GM23338 (cell line): ENCODE data around the gene IDI2. TPM values are rescaled to one million over a fixed set of nuclear protein-coding genes. Genes with fewer than 3 reads are reported as not detected.

ENCODE experiments used
- ATAC-seq: fragments of 200-7000 bp; cut with Tn5 transposase; 3 replicates; pipeline ENCODE4 v1.9.1; 2020
- DNase-seq: peaks from one replicate; pipeline ENCODE4 v3.0.0-alpha.2; 2015; ENCODE audit warnings: low spot score
- H2AFZ ChIP-seq: fragments of 200-600 bp; sonication (generic); 2 replicates; pipeline ENCODE4 v1.8.0; 2016; ENCODE audit warnings: antibody characterized with exemption, mild to moderate bottlenecking, moderate library complexity
- H3F3A ChIP-seq: fragments of 200-600 bp; sonication (generic); replicated peaks from 2 replicates; pipeline ENCODE4 v1.8.0; 2017; ENCODE audit warnings: antibody characterized with exemption, mixed run types, low read depth
- H3K27ac ChIP-seq: fragments of 200-600 bp; sonication (generic); 2 replicates; pipeline ENCODE4 v1.6.1; 2016; ENCODE audit warnings: low read depth
- H3K27me3 ChIP-seq: fragments of 200-600 bp; sonication (generic); 2 replicates; pipeline ENCODE4 v1.8.0; 2016; ENCODE audit warnings: mild to moderate bottlenecking, mixed run types, moderate library complexity; ENCODE audit not compliant: insufficient read depth
- H3K36me3 ChIP-seq: fragments of 200-600 bp; sonication (generic); 2 replicates; pipeline ENCODE4 v1.8.0; 2016; ENCODE audit warnings: mild to moderate bottlenecking; ENCODE audit not compliant: insufficient read depth
- H3K4me1 ChIP-seq: fragments of 200-600 bp; sonication (generic); 2 replicates; pipeline ENCODE4 v1.8.0; 2016; ENCODE audit warnings: mild to moderate bottlenecking, moderate library complexity; ENCODE audit not compliant: insufficient read depth
- H3K4me2 ChIP-seq: fragments of 200-600 bp; sonication (generic); 2 replicates; pipeline ENCODE4 v1.7.1; 2017; ENCODE audit warnings: mixed run types
- H3K4me3 ChIP-seq: fragments of 200-600 bp; sonication (generic); 2 replicates; pipeline ENCODE4 v1.6.1; 2016; ENCODE audit warnings: mixed run types
- H3K79me2 ChIP-seq: fragments of 200-600 bp; sonication (generic); replicated peaks from 2 replicates; pipeline ENCODE4 v1.8.0; 2017; ENCODE audit warnings: mild to moderate bottlenecking; ENCODE audit not compliant: insufficient read depth
- H3K9me2 ChIP-seq: fragments of 200-600 bp; sonication (generic); 2 replicates; pipeline ENCODE4 v1.8.0; 2017; ENCODE audit not compliant: insufficient read depth
- H4K20me1 ChIP-seq: fragments of 200-600 bp; sonication (generic); replicated peaks from 2 replicates; pipeline ENCODE4 v1.8.0; 2017; ENCODE audit warnings: mild to moderate bottlenecking; ENCODE audit not compliant: insufficient read depth
- H3K27ac Mint-ChIP-seq: 2 replicates; pipeline ENCODE4 v1.8.0; 2020; ENCODE audit warnings: inconsistent platforms, mild to moderate bottlenecking, moderate library complexity, mixed read lengths
- H3K27me3 Mint-ChIP-seq: 3 replicates; pipeline ENCODE4 v1.8.0; 2022; ENCODE audit warnings: low read depth, mild to moderate bottlenecking, moderate library complexity, mixed read lengths, inconsistent platforms; ENCODE audit not compliant: insufficient read depth, poor library complexity
- H3K36me3 Mint-ChIP-seq: 3 replicates; pipeline ENCODE4 v1.8.0; 2021; ENCODE audit warnings: low read depth, mild to moderate bottlenecking, inconsistent platforms, moderate library complexity, mixed read lengths
- H3K4me1 Mint-ChIP-seq: 3 replicates; pipeline ENCODE4 v1.8.0; 2020; ENCODE audit warnings: mild to moderate bottlenecking, inconsistent platforms, mixed read lengths
- H3K4me3 Mint-ChIP-seq: 3 replicates; pipeline ENCODE4 v1.8.0; 2021; ENCODE audit warnings: moderate library complexity, mild to moderate bottlenecking, inconsistent platforms, mixed read lengths
- H3K9me3 Mint-ChIP-seq: 3 replicates; pipeline ENCODE4 v1.8.0; 2020; ENCODE audit warnings: moderate library complexity, mild to moderate bottlenecking, inconsistent platforms, mixed read lengths
- CTCF ChIP-seq, 2 experiments: fragments of 200-600 bp in 1 of 2; sonication (generic) in 1 of 2; conservative IDR thresholded peaks; 2 replicates each; pipeline versions ENCODE4 v1.5.1 to v1.6.1; 2016 to 2017; ENCODE audit warnings: antibody characterized with exemption in 2 of 2, low read depth in 2 of 2, mild to moderate bottlenecking in 2 of 2, moderate library complexity in 1 of 2
- ETS1 ChIP-seq: IDR thresholded peaks from 2 replicates; pipeline ENCODE4 v1.6.1; 2016; ENCODE audit warnings: antibody characterized with exemption
- JUNB ChIP-seq: IDR thresholded peaks from one replicate; pipeline ENCODE4 v1.6.1; 2016; ENCODE audit warnings: antibody characterized with exemption; ENCODE audit not compliant: unreplicated experiment
- POLR2AphosphoS5 ChIP-seq: IDR thresholded peaks from 2 replicates; pipeline ENCODE4 v1.6.1; 2016; ENCODE audit warnings: antibody characterized with exemption, low read depth
- STAT1 ChIP-seq: IDR thresholded peaks from one replicate; pipeline ENCODE4 v1.6.1; 2016; ENCODE audit warnings: antibody characterized with exemption; ENCODE audit not compliant: unreplicated experiment
- ZNF114 ChIP-seq: fragments of 250-450 bp; sonication (Bioruptor Pico); IDR thresholded peaks from 2 replicates; pipeline ENCODE4 v1.5.0; 2020; ENCODE audit warnings: mild to moderate bottlenecking, moderate library complexity
- ZNF331 ChIP-seq: fragments of 250-450 bp; sonication (Bioruptor Pico); IDR thresholded peaks from 2 replicates; pipeline ENCODE4 v1.5.0; 2020; ENCODE audit warnings: low read depth, mild to moderate bottlenecking, moderate library complexity
- ZNF462 ChIP-seq: fragments of 250-450 bp; sonication (Bioruptor Pico); IDR thresholded peaks from 2 replicates; pipeline ENCODE4 v1.5.0; 2020; ENCODE audit warnings: mild to moderate bottlenecking, moderate library complexity
- polyA plus RNA-seq: library from polyadenylated mRNA; unstranded; fragments of >200 nt; fragmentation: Nextera tagmentation; extraction: Ambion mirVana; gene quantifications from 2 replicates; pipeline ENCODE4 v1.2.1, GENCODE V29; 2016
- total RNA-seq: library from RNA; depleted of rRNA; stranded (reverse); fragments of >200 nt; shearing (Covaris generic); gene quantifications from 2 replicates; pipeline ENCODE4 v1.2.3, GENCODE V29; 2014

Gene IDI2
- total and polyA plus RNA-seq, 2 experiments from 2014 or later: not detected

GRCh38 chr10:971150-971542, 54.5 kb downstream of the IDI2 start (continued):
- TF ChIP-seq ETS1: no peak

GRCh38 chr10:970311-971149, 55.1 kb downstream of the IDI2 start:
- DNase-seq (no peak), ATAC-seq (no peak)
- peaks cover 10% of the 10 kb centered on the region for H3K27me3 Mint-ChIP-seq
- Histone ChIP-seq H3F3A (no peaks in the 10 kb centered on the region), H3K27me3 (no peaks in the 10 kb centered on the region), H4K20me1 (no peaks in the 10 kb centered on the region), H3K36me3 (no peaks in the 10 kb centered on the region), H2AFZ (0 out of 2 replicates have a peak overlapping the region, but pooled peaks have one; percentile 56), H3K4me3 (no peak overlapping the region), H3K9me2 (no peaks in the 10 kb centered on the region), H3K27ac (no peak overlapping the region), H3K79me2 (no peaks in the 10 kb centered on the region), H3K4me2 (no peak overlapping the region), H3K4me1 (no peaks in the 10 kb centered on the region)
- H3K27ac Mint-ChIP-seq: no peak overlapping the region
- H3K9me3 Mint-ChIP-seq: peaks cover 3% of the 10 kb centered on the region; the same call in 1 of the 3 replicates
- TF ChIP-seq POLR2AphosphoS5 (no peak), ETS1 (no peak), JUNB (no peak), ZNF114 (CRISPR knock-in tag) (no peak), STAT1 (no peak), CTCF (conservative IDR thresholded peaks at IDR 0.05; ENCODE audit: low read depth in 2 of 2) (no peak), ZNF462 (no peak), ZNF331 (CRISPR knock-in tag) (no peak)
- H3K4me1 Mint-ChIP-seq: peaks cover 11% of the 10 kb centered on the region
- H3K4me3 Mint-ChIP-seq: no peak overlapping the region
- H3K36me3 Mint-ChIP-seq: no peaks in the 10 kb centered on the region; the same call in 2 of the 3 replicates
